GM19025 (cell line): Measurements from ENCODE around the gene LRRC10B.
"Not testable (repeated sequence)": the region's sequence is repeated elsewhere in the genome, so short reads cannot be mapped to it uniquely, and the experiment has no call there.

ENCODE experiments used
- ATAC-seq: cut with Tn5 transposase; IDR thresholded peaks from one replicate; pipeline ENCODE4 v1.9.1; 2021; ENCODE audit warnings: mild to moderate bottlenecking, low read depth, moderate library complexity; ENCODE audit not compliant: unreplicated experiment

Gene LRRC10B

DNA sequence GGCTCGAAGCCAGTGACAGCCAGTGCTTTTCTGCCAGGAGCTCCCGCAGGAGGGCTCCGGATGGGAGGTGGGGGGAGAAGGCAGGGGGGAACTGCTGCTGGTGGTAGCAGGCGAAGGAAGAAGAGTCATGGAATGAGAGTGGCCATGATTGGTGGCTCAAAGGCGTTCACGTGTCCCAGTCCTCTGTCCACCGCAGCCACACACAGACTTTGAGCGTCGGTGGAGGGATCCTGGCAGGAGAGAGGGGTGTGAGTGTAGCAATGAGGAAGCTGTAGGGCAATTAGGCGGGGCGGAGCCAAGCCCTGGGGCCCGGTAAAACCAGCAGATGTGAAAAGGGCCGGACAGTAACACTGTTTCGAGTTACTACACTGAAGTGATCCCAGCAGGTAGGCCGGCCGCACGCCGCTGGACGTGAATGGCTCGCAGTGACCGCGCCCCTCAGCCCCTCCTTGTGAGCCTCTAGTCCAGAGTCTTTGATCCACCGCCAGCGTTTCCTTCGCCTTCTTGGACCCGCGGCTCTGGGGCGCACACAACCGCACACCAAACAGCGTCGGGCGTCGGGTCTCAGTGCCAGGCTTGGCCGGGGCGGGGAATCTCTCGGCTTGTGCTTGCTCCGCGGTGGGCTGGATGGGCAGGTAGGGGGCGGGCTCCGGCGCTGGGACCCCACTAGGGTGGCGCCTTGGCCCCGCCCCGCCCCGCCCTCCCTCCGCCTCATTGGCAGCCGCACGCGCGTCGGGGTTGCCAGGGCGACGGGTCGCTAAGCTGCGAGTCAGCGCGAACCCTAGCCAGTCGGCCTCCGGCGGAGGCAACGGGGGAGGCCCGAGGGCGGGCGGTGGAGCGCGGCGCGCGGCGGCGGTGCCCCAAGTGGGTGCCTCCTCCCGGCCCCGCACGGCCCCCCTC lies at the start of gene LRRC10B:
LRRC10B (plus strand) TSS at position 788 of the 900 bp plus-strand sequence. CDS start 250 bp downstream, outside the sequence.
- no peak for ATAC-seq

DNA sequence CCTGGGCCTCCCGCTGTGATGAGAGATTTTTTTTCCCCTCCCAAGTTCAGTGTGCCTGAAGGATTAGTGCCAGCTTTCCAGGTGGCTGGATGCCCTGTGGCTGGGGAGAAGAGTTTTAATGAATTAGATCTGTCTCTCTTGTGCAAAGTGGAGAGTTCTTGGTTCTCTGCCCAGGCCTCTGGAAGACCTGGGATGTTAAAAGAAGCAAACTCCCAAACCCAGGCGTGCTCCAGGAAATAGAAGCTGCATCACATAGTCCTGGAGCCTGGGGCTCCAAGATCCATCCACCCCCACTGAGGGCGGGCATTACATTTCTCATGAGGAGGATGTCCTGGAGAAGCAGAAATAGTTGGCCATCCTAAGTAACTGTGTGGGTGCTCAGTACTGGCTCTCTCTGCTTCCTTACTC lies 48.1 kb upstream of the LRRC10B start:
- ATAC-seq = no peak

DNA sequence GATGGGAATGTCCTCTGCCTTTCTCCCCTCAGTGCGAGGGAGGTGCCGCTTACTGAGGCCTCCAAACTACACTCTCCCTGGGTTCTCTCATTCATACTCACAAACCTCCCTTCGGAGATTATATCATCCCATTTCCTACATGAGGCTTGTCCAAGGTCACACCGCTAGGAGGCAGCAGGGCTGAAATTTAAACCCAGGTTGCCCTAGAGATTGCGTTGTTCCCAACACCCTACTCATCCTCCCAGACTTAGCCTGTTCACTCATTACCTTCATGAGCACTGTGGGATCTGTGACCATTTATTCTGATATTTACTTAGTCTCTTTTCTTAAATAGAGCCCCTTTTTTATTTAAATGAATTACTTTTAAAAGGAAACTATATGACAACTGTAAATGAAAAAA lies 47.6 kb upstream of the LRRC10B start:
- ATAC-seq = no peak

DNA sequence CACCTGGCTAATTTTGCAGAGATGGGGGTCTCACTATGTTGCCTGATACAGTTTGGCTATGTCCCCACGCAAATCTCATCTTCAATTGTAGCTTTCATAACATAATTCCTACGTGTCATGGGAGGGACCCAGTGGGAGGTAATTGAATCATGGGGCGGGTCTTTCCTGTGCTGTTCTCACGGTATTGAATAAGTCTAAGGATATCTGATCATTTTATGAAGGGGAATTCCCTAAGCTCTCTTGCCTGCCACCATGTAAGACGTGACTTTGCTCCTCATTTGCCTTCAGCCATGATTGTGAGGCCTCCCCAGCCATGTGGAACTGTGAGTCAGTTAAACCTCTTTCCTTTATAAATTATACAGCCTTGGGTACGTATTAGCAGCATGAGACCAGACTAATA lies 40.9 kb upstream of the LRRC10B start:
- not testable (repeated sequence) for ATAC-seq

DNA sequence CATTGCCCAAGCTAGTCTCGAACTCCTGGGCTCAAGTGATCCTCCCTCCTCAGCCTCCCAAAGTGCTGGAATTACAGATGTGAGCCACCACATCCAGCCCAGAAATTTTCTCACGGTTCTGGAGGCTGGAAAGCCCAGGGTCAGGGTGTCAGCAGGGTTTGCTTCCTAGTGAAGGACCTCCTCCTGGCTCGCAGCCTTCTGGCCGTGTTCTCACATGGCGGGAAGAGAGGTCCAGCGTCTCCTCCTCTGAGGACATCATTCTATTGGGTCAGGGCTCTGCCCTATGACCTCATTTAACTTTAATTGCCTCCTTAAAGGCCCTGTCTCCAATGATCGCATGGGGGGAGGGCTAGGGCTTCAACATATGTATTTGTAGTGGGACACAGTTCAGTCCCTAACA lies 40.5 kb upstream of the LRRC10B start:
- ATAC-seq = no peak

DNA sequence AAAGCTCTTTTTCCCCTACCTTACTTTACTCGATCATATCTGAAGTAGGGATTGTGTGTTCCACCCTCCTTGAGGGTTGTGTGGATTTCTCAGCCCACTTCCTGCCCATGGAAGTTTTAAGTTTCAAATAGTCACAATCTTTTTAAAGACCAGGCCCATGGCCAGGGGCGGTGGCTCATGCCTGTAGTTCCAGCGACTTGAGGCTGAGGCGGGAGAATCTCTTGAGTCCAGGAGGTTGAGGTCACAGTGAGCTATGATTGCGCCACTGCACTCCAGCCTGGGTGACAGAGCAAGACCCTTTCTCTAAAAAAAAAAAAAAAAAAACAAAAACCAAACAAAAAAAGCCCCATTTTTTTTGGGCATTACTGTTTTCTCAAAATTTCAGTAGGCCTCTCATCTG lies 36.3 kb upstream of the LRRC10B start:
- ATAC-seq = no peak

DNA sequence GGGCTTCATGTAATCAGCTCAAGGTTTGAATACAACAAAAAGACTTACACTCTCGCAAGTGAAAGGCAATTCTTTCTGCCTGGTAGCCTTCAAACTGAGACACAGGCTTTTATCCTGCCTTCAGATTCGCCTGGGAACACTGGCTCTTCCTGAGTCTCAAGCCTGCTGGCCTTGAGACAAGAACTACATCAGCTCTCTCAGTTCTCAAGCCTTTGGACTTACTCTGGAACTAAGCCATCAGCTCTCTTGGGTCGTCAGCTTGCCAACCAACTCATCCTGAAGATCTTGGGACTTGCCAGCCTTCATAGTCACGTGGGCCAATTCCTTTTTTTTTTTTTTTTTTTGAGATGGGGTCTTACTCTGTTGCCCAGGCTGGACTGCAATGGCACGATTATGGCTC lies 35.7 kb upstream of the LRRC10B start:
- no peak for ATAC-seq

DNA sequence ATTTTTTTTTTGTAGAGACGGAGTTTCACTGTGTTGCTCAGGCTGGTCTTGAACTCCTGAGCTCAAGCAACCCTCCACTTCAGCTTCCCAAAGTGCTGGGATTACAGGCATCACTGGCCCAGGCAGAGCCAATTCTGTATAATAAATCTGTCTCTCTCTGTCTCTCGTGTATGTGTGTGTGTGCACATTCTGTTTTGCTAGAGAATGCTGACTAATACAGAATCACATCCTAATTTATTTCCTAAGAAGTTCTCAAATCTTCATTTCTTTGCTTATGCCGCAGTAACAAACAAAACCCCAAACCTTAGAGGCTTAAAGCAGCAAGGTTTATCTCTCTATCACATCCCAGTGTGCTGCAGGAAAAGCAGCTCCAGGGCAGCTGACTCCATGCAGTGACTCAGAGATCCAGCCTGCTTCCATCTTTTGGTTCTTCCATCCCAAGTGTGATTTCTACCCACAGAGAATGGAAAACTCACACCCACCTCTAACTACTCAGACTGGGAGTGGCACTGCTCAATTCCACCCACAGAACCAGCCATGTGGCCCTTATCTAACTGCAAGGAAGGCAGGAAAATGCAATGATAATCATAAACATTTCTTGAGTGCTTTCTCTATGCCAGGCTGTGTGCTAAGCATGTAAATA lies 35.1 kb upstream of the LRRC10B start:
- ATAC-seq = no peak

DNA sequence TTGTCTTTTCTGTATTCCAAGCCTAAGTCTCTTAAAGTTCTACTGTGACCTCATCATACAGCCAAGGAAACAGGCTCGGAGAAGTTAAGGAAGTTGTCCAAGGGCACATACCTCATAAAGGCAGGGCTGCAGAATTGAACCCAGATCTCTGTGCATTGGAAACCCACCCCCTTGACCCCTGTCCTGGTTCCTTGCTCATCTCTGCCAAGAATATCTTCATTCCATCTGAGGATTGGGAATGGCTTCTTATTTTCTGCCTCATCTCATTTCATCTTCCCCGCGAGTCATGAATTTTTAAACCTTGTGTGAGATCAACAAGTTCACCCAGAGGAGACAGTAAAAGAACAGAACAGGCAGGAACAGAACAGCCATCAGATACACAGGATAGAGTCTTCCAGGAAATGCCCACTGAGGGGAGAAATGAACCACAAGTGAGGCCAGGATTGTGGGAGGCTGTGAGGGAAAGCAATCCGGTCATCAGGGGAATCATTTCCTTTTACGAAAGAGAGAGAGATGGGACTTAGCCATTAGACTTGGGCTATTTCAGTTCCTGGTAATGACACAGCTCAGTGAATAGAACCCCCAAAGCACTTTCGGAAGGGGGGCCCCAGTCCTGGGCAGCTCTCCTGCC lies 34.4 kb upstream of the LRRC10B start:
- ATAC-seq = no peak

DNA sequence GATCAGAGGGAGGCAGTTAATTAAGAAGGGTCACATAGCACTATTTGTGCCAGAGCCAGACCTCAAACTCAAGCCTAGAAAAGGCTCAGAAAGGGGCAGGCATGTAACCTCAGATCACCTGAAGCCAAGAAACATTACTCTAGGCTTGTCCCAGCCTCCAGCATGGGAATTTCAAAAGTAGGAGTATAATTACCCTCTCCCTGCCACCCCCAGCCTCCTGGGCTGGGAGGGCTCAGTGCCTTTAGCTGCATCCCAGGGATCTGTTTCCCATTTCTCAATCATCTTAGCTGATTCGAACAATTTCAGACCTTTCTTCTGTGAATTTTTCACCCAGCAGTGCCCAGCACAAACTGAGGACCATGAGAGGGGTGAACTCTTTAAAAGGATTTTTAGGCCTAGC lies 33.1 kb upstream of the LRRC10B start:
- ATAC-seq = no peak

DNA sequence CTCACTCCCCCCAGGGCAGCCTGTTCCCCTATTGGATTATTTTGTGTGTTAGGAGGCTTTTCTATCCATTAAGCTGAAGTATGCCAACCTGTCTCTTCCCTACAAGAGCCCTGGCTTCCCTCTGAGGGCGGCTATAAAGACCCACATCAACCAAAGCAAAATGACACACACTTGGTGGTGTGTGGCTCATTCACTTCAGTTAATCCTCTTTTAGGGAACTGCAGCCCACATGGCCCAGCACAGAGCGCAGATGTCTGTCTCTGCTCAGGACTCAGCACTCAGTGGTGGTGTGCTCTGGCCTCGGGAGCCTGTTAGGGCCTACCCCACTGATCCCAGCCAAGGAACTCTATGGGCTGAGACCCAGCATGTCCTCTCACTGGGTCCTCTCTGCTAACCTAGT lies 32.2 kb upstream of the LRRC10B start:
- no peak for ATAC-seq

DNA sequence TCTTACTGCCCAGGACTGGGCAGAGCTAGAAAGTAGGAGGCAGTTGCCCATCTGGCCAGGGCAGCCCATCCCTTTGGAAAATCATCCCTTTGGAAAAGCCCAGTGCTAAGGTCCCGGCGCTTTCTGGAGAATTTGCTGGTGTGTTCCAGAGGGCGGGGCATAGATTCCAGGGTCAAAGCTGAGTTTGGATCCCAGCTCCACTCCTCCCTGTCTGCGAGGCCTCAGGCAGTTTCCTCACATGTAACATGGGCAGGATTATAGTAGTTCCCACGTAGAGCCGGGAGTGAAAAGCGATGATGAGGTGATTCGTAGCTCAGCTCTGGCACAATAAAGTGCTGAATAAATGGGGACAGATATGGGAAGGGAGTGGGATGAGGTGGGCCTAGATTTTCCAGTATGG lies 31.4 kb upstream of the LRRC10B start:
- no peak for ATAC-seq

DNA sequence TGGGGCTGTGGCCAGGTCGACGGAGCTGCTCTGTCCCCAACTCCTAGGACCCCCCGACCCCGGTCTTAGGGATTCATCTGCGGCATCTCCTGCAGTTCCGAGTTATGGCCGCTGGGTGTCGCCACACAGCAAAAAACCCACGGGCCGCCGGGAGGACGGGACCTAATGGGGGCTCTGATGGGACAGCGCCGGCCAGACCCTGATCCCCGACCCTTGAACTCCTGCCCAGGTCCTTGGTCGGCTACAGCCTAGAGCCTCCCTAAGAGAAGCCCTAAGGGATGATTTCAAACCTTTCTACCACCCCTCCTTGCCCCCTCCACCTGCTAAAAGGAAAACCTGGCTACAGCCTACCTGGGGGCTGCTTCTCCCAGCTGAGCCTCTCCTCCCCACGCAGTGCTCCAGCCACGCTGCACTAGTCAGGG lies 30.8 kb upstream of the LRRC10B start:
- ATAC-seq = no peak

DNA sequence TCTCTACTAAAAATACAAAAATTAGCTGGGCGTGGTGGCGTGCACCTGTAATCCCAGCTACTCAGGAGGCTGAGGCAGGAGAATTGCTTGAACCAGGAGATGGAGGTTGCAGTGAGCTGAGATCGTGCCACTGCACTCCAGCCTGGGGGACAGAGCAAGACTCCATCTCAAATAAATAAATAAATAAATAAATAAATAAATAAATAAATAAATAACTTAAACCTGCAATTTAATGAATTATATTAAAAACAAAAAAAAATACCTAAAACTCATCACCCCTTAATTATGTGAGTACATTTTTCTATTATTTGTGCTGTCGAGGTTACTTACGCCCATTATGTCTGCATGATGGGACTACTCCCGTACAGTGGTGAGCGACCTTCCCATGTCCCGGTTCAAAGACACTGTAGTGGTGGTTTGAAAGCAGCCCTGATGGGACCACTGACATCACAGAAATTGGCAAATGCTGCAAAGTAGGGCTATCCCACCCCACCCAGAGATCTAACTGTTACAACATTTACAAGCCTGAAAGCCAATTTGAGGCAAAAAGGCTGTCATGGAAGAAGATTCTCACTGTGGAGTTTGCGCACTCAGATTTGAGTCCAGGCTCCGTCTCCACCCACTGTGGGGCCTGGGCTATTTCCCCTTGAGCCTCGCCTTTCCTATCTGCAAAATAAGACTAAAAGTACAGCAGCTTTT lies 29.0 kb upstream of the LRRC10B start:
- ATAC-seq = not testable (repeated sequence)

DNA sequence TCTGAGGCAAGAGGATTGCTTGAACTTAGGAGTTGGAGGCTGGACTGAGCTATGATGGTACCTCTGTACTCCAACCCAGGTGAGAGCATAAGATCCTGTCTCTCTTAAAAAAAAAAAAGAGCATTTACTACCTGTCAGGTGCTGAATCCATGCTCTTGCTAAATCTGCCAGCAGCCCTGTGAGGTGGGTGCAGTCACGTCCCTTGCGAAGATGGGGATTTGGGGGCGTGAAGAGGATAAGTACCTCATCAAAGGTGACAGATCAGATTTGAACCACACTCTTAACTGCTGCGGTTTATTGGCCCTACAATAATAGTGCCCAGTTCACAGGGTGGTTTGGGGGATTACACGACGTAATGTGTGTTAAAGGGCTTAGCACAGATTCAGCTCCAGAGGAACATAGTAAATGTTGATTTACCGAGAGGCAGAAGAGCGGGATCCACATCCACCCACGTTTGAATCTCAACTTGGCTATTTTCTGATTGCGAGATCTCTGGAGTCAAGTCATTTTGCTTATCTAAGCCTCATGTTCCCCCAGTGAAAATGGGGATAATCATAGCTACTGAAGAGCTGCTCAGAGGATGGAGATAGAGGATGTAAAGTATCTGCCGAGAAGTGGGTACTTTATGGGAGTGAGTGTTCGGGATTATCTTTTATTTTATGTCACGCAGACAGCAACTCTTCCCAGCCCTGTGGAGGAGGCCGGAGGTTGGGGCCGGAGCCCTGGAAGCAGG lies 28.1 kb upstream of the LRRC10B start:
- no peak for ATAC-seq

DNA sequence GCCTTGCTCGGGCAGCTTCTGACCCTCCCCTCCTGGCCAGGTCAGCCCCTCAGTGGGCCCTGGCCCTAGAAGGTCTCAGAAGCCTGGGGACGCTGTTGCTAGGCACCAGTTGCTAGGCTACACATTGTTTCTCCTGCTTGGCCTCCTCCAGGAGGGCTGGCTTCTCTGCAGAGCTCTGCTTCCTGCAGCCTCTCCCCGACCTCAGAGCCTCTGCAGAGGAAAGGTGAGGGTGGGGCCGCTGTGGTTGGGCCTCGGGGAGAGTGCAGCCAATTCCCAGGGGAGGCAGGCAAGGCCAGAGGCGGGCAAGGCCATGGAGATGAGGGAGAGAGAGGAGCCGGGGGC lies 27.6 kb upstream of the LRRC10B start:
- ATAC-seq = no peak

DNA sequence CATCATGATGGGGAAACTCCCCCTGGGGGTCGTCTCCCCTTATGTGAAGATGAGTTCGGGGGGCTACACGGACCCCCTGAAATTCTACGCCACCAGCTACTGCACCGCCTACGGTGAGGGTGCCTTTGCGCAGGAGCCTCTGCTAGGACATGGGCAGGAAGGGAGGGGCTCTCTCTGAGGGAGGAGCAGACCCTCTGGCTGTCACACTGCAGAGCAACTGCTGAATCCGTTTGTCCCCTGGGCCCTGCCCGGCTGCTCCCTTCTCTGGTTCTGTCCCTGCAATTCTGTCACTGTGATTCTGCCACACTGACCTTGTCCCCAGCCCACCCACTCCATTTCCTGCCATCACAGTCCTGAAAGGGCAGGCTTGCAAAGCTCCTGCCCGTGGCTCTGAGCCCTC lies 26.7 kb upstream of the LRRC10B start:
- no peak for ATAC-seq

DNA sequence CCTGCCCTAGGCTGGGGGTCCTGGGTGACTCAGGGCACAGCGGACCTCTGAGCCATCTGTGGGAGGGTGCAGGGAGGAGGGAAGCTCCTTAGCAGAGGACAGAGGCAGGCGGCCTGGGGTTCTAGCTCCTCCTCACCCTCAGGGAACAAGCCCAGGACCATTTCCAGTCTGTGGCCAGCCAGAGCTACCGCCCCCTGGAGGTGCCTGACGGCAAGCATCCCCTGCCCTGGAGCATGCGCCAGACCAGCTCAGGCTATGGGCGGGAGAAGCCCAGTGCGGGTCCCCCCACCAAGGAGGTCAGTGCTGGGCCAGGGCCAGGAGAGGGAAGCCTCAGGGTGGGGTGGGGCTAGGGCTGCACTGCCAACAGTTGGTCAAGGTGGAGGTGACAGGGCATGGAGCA lies 26.0 kb upstream of the LRRC10B start:
- no peak for ATAC-seq

DNA sequence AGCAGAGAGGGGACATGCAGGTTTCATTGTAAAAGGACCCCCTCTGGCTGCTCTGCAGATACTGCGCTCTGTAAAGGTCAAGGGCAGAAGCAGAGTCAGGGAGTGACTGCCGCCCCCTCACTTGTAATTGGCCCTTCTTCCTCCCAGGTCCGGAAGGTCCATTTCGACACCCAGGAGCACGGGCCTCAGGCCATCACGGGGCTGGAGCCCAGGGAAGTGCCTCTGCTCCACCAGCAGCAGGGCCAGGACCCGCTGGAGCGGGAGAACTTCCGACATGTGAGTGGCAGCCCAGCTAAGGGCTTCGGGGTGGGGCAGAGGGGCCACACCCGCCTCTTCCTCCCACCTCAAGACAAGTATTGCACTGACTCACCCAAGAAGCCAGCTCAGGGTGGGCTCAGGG lies 24.0 kb upstream of the LRRC10B start:
- no peak for ATAC-seq

DNA sequence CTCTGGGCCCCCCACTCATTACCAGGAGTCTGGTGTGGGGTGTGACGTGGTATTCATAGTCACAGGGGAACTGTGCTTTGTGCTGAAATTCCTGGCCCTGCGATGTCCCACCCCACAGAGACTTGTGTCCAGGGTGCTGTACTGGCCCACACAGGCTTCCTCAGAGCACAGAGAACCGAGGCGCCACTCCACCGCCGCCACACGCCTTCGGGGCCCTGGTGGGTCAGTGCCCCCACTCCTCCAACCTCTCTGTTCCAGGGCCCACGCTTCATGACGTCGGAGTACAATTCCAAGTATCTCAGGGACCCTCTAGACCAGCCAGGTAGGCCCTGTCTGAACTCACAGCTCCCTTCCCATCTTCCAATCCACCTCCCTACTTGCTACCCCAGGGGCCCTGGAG lies 23.5 kb upstream of the LRRC10B start:
- no peak for ATAC-seq
